ENCODE measurements around the gene RHOG. TPM values are rescaled to one million over a fixed set of nuclear protein-coding genes. Genes with fewer than 3 reads are reported as not detected.

Gene RHOG
- total RNA-seq, 1 experiment from 2014 or later: 26.4 TPM

DNA sequence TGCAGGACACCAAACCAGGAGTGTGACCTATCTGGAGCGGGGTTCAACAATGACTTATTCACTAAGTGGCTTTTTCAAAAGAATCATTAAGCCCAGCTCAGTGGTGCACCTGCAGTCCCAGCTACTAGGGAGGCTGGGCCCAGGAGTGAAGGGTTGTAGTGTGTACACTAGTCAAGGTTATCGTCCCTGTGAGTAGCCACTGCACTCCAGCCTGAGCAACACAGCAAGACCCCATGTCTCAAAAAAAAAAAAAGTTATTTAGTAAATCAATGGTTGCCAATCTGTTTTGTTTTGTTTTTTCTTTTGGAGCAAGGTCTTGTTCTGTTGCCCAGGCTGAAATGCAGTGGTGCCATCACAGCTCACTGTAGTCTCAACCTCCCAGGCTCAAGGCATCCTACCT, 7.9 kb downstream of the RHOG start:
- Mint-ChIP-seq H3K27ac (peak overlapping the region in 1 of 3 experiments; percentile 48; a peak in 1 of 7 replicates), H3K36me3 (ENCODE audit: insufficient read depth in 1 of 3, low read depth in 3 of 3) (peaks cover 25 to 38% (median 26%) of the 10 kb centered on the region in 3 experiments), H3K9me3 (no peaks in the 10 kb centered on the region), H3K27me3 (ENCODE audit: low read depth) (no peaks in the 10 kb centered on the region), H3K4me1 (peaks cover 39% of the 10 kb centered on the region in 2 experiments), H3K4me3 (no peak overlapping the region)
- H4K8ac ChIP-seq (replicated peaks; ENCODE audit: insufficient read length, low read depth, low read length): no peak overlapping the region
- no peak overlapping the region for H2BK120ac ChIP-seq (ENCODE audit: low read depth, low read length, poor library complexity, severe bottlenecking)
- H3K18ac ChIP-seq (ENCODE audit: insufficient read length, low read depth, low read length): no peak overlapping the region
- H3K4me2 ChIP-seq (ENCODE audit: insufficient read depth, insufficient read length, low read length): no peak overlapping the region
- no peak overlapping the region for H4K5ac ChIP-seq (ENCODE audit: insufficient read length, low read depth, low read length)
- H2BK15ac ChIP-seq (ENCODE audit: low read depth, low read length): no peak overlapping the region
- H2AK5ac ChIP-seq (ENCODE audit: insufficient read length, low read length): no peak overlapping the region
- H3K23me2 ChIP-seq (ENCODE audit: insufficient read length, low read depth, low read length, poor library complexity, severe bottlenecking): no peaks in the 10 kb centered on the region
- H4K91ac ChIP-seq (ENCODE audit: insufficient read length, low read depth, low read length): no peak overlapping the region
- no peak overlapping the region for H2BK5ac ChIP-seq (ENCODE audit: insufficient read length, low read length)
- H3K4ac ChIP-seq (ENCODE audit: low read depth, low read length): no peak overlapping the region
- no peak overlapping the region for H2BK20ac ChIP-seq (ENCODE audit: low read depth, low read length, poor library complexity, severe bottlenecking)
- peaks cover 5% of the 10 kb centered on the region for H4K20me1 ChIP-seq (ENCODE audit: control insufficient read depth, insufficient read depth, insufficient read length)
- H3K23ac ChIP-seq (ENCODE audit: insufficient read length, low read depth, low read length): no peak overlapping the region
- no peak overlapping the region for H3T11ph ChIP-seq (ENCODE audit: low read length)
- peaks cover 15% of the 10 kb centered on the region for H3K4me1 ChIP-seq (ENCODE audit: insufficient read depth, low read length)
- TF ChIP-seq, protein P1, sequence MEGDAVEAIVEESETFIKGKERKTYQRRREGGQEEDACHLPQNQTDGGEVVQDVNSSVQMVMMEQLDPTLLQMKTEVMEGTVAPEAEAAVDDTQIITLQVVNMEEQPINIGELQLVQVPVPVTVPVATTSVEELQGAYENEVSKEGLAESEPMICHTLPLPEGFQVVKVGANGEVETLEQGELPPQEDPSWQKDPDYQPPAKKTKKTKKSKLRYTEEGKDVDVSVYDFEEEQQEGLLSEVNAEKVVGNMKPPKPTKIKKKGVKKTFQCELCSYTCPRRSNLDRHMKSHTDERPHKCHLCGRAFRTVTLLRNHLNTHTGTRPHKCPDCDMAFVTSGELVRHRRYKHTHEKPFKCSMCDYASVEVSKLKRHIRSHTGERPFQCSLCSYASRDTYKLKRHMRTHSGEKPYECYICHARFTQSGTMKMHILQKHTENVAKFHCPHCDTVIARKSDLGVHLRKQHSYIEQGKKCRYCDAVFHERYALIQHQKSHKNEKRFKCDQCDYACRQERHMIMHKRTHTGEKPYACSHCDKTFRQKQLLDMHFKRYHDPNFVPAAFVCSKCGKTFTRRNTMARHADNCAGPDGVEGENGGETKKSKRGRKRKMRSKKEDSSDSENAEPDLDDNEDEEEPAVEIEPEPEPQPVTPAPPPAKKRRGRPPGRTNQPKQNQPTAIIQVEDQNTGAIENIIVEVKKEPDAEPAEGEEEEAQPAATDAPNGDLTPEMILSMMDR (conservative IDR thresholded peaks at IDR 0.05): no peak
- H2AFZ ChIP-seq (ENCODE audit: low read length): no peak overlapping the region
- no peak overlapping the region for H3K27ac ChIP-seq (ENCODE audit: insufficient read length, low read depth, low read length)
- H3K79me1 ChIP-seq (ENCODE audit: insufficient read depth, low read depth, low read length, poor library complexity, severe bottlenecking): no peaks in the 10 kb centered on the region
- DNase-seq: no peak
- no peak overlapping the region for H3K56ac ChIP-seq (ENCODE audit: insufficient read length, low read depth, low read length)
- no peak overlapping the region for H2BK12ac ChIP-seq (ENCODE audit: insufficient read length, low read depth, low read length)
- H3K14ac ChIP-seq (ENCODE audit: insufficient read depth, low read length): no peak overlapping the region
- no peaks in the 10 kb centered on the region for H3K27me3 ChIP-seq (ENCODE audit: insufficient read depth, low read length)
- no CpG with 5 or more reads among the region's 2 CpGs for WGBS (ENCODE audit: extremely low coverage, insufficient read length, low lambda C conversion rate)
- no peak overlapping the region for H3K9ac ChIP-seq (ENCODE audit: extremely low read depth, insufficient read length, low read length)
- no peaks in the 10 kb centered on the region for H3K9me3 ChIP-seq (ENCODE audit: control insufficient read depth, low read depth, low read length)
- H3K79me2 ChIP-seq (ENCODE audit: insufficient read depth, low read length): no peaks in the 10 kb centered on the region

Data from H9 (cell line).